Measurements from ENCODE around the gene CCN2.
A peak's percentile ranks its signal among the peaks of the same experiment; 100 is the strongest.
"Not testable (repeated sequence)": the region's sequence is repeated elsewhere in the genome, so short reads cannot be mapped to it uniquely, and the experiment has no call there.

The CCN2 gene

DNA sequence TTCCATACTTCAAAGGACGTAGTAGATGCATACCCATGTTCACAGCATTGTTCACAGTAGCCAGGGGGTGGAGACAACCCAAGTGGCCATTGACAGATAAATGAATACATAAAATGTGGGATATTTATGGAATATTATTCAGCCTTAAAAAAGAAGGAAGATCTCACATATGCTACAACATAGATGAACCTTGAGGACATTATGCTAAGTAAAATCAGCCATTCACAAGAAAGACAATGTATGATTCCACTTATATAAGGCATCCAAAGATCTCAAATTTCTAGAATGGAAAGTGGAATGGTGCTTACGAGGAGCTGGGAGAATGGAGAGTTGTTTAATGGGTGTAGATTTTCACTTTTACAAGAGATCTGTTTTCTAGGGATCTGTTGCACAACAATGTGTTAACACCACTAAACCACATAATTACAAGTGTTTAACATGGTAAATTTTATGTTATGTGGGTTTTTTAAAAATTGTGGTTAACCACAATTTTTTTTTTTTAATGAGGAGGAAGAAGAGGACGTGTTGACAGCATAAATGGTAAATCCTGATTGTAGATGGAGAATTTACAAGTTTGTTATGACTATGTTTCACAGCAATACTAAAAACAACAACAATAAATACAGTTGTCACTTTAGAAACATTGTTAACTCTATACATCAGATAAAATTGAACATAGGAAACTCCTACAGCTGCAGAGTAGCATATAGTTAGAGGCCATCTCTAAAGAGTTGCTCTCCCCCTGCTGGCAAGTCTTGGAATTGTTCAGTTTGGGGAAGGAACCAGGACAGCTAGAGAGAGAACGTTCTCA is 41.6 kb downstream of the CCN2 start:
- peak; percentile 57 for DNase-seq (ENCODE audit: low read depth)

DNA sequence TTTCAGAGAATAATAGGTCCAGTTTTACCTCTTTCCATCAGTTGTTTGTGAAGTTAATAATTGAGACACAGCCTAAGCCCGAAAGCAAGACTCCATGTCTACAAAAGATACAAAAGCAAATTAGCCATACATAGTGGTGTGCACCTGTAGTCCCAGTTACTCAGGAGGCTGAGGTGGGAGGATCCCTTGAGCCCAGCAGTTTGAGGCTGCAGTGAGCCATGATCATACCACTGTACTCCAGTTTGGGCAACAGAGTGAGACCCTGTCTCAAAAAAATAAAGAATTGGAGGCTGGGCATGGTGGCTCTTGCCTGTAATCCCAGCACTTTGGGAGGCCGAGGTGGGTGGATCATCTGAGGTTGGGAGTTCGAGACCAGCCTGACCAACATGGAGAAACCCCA is 42.4 kb downstream of the CCN2 start:
- DNase-seq (ENCODE audit: low read depth): not testable (repeated sequence)

DNA sequence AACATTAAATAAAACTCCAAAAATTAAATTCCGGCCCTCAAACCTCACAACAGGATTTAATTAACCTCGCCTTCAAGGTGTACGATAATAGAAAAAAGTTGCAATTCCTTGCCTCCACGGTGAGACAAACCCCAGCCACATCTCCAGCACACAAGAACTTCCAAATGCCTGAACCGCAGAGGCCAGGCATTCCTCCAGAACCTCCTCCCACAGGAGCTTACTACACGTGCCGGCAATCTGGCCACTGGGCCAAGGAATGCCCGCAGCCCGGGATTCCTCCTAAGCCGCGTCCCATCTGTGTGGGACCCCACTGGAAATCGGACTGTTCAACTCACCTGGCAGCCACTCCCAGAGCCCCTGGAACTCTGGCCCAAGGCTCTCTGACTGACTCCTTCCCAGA is 47.4 kb downstream of the CCN2 start:
- not testable (repeated sequence) for DNase-seq (ENCODE audit: low read depth)

DNA sequence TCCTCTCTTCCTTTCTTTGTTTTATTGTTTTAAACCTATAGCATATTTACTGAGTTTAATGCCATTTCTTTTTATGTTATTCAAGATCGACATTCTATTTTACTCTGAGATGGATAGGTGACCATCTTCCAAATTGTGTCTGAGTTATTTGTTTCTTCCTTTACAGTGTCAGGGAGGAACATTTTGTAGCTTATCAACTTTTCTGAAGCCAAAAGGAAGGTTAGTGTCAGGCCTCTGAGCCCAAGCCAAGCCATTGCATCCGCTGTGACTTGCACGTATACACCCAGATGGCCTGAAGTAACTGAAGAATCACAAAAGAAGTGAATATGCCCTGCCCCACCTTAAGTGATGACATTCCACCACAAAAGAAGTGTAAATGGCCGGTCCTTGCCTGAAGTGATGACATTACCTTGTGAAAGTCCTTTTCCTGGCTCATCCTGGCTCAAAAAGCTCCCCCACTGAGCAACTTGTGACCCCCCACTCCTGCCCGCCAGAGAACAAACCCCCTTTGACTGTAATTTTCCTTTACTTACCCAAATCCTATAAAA is 49.8 kb downstream of the CCN2 start:
- not testable (repeated sequence) for DNase-seq (ENCODE audit: low read depth)

DNA sequence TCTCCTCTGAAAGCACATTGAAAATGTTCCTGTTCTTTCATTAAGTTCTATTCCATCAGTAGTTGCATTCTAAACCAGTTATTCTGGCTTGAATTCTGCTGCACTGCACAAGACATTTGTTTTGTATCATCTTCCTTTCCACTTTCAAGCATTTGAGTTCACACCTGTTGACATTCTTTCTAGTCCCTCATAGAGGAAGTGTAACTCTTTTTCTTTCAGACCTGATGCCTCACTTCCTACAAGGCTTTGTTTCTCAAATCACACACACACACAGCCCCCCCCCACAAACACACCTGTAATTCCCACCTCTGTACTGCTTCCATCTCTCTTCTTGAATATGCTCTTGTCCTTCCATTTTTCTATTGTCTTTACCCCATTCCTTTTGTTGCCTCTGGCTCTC is 50.9 kb downstream of the CCN2 start:
- DNase-seq (ENCODE audit: low read depth): no peak

DNA sequence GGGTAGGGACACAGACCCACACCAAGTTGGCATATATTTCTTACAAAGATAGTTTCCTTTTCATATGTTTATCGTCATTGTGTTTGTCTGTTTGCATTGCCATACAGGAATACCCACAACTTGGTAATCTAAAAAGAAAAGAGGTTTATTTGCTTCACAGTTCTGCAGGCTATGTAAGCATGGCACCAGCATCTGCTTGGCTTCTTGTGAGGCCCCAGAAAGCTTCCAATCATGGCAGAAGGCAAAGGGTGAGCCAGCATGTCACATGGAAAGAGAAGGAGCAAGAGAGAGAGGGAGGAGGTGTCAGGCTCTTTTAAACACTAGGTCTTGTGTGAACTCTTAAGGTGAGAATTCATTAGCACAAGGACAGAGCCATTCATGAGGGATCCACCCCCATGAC is 52.5 kb downstream of the CCN2 start:
- no peak for DNase-seq (ENCODE audit: low read depth)
